Raji (cell line): ENCODE data around the gene DNAJC22.

ENCODE experiments used
- POLR2A ChIP-seq: IDR thresholded peaks from 2 replicates; pipeline ENCODE4 v1.6.1; 2011; ENCODE audit warnings: low read depth, low read length, control low read depth; ENCODE audit not compliant: insufficient read depth

Gene DNAJC22

GRCh38 chr12:49340095-49340870 is 6.4 kb upstream of the DNAJC22 start:
- no peak for TF ChIP-seq POLR2A

GRCh38 chr12:49340971-49341776 is 5.5 kb upstream of the DNAJC22 start:
- no peak for TF ChIP-seq POLR2A

GRCh38 chr12:49341777-49342065 is 5.0 kb upstream of the DNAJC22 start:
- TF ChIP-seq POLR2A = no peak

- no peak for TF ChIP-seq POLR2A
Measured at GRCh38 chr12:49342066-49342913, 4.4 kb upstream of the DNAJC22 start.

GRCh38 chr12:49342914-49343731 is 3.6 kb upstream of the DNAJC22 start:
- TF ChIP-seq POLR2A = no peak

GRCh38 chr12:49344486-49345050 is 2.1 kb upstream of the DNAJC22 start:
- TF ChIP-seq POLR2A = no peak

- TF ChIP-seq POLR2A = no peak
Measured at GRCh38 chr12:49345051-49345824, 1.4 kb upstream of the DNAJC22 start.

GRCh38 chr12:49345825-49346658 is 646 bp upstream of the DNAJC22 start:
- TF ChIP-seq POLR2A = no peak

GRCh38 chr12:49347311-49348193 is 864 bp downstream of the DNAJC22 start:
- TF ChIP-seq POLR2A = no peak

GRCh38 chr12:49348781-49349180 is 2.1 kb downstream of the DNAJC22 start:
- TF ChIP-seq POLR2A = no peak

- no peak for TF ChIP-seq POLR2A
Measured at GRCh38 chr12:49349266-49349665, 2.6 kb downstream of the DNAJC22 start.

- no peak for TF ChIP-seq POLR2A
Measured at GRCh38 chr12:49352351-49352750, 5.7 kb downstream of the DNAJC22 start.
